GM18909 (cell line): ENCODE measurements around the gene TTC21A.

Experiments
- ATAC-seq: cut with Tn5 transposase; IDR thresholded peaks from one replicate; pipeline ENCODE4 v1.9.1; 2021; ENCODE audit warnings: mild to moderate bottlenecking; ENCODE audit not compliant: unreplicated experiment, poor library complexity

Gene TTC21A

GRCh38 chr3:39112535-39112934 is 5.1 kb downstream of the TTC21A start:
- no peak for ATAC-seq

- ATAC-seq: no peak
Observed at GRCh38 chr3:39113291-39113690, 5.8 kb downstream of the TTC21A start.

- ATAC-seq: no peak
Observed at GRCh38 chr3:39114456-39114855, 7.0 kb downstream of the TTC21A start.

GRCh38 chr3:39115870-39116269 is 8.4 kb downstream of the TTC21A start:
- ATAC-seq: no peak

GRCh38 chr3:39118079-39118478 is 10.6 kb downstream of the TTC21A start:
- ATAC-seq: no peak

GRCh38 chr3:39118931-39119660 is 11.6 kb downstream of the TTC21A start:
- no peak for ATAC-seq

- no peak for ATAC-seq
Observed at GRCh38 chr3:39121621-39122020, 14.1 kb downstream of the TTC21A start.

- peak; percentile 76 for ATAC-seq
Observed at GRCh38 chr3:39122813-39123212, 15.3 kb downstream of the TTC21A start.

- no peak for ATAC-seq
Observed at GRCh38 chr3:39124876-39125840, 17.7 kb downstream of the TTC21A start.

- ATAC-seq: no peak
Observed at GRCh38 chr3:39125841-39126500, 18.5 kb downstream of the TTC21A start.

- ATAC-seq: no peak
Observed at GRCh38 chr3:39126532-39127071, 19.1 kb downstream of the TTC21A start.

- ATAC-seq: no peak
Observed at GRCh38 chr3:39127269-39127907, 19.9 kb downstream of the TTC21A start.

- ATAC-seq: no peak
Observed at GRCh38 chr3:39127908-39128304, 20.4 kb downstream of the TTC21A start.

- ATAC-seq: no peak
Observed at GRCh38 chr3:39128951-39129350, 21.5 kb downstream of the TTC21A start.

GRCh38 chr3:39130026-39130425 is 22.5 kb downstream of the TTC21A start:
- no peak for ATAC-seq

- no peak for ATAC-seq
Observed at GRCh38 chr3:39130693-39131265, 23.3 kb downstream of the TTC21A start.

GRCh38 chr3:39132096-39133092 is 24.9 kb downstream of the TTC21A start:
- no peak for ATAC-seq

- no peak for ATAC-seq
Observed at GRCh38 chr3:39133093-39133490, 25.6 kb downstream of the TTC21A start.

- no peak for ATAC-seq
Observed at GRCh38 chr3:39133822-39134221, 26.3 kb downstream of the TTC21A start.
